Keratinocyte (primary cell): ENCODE results near the gene FAAH. TPM values are rescaled to one million over a fixed set of nuclear protein-coding genes. Genes with fewer than 3 reads are reported as not detected.

Source experiments
- DNase-seq: peaks from one replicate; pipeline ENCODE4 v3.0.0-alpha.2; 2011; ENCODE audit warnings: low read depth, missing footprints, low spot score
- FAIRE-seq: peaks from 2 replicates; lab custom pipeline; 2011; peaks lifted over from hg19 to GRCh38; lab: Jason Lieb, UNC
- H2AFZ ChIP-seq: 2 replicates; pipeline ENCODE4 v1.6.0; 2012; ENCODE audit warnings: low read length, control low read depth, inconsistent platforms; ENCODE audit not compliant: control insufficient read depth
- H3K27ac ChIP-seq: 2 replicates; pipeline ENCODE4 v1.5.1; 2011; ENCODE audit warnings: low read length; ENCODE audit not compliant: control insufficient read depth, insufficient read depth
- H3K27me3 ChIP-seq: 3 replicates; pipeline ENCODE4 v1.6.0; 2011; ENCODE audit warnings: low read length; ENCODE audit not compliant: control insufficient read depth, insufficient read depth; ENCODE audit errors: extremely low read depth
- H3K36me3 ChIP-seq, 2 experiments: 2 replicates in 1 of 2; 3 replicates in 1 of 2; pipeline ENCODE4 v1.5.1; 2011; ENCODE audit warnings: low read length in 2 of 2, mild to moderate bottlenecking in 1 of 2; ENCODE audit not compliant: control insufficient read depth in 2 of 2, insufficient read depth in 2 of 2; ENCODE audit errors: extremely low read depth in 1 of 2
- H3K4me1 ChIP-seq: 3 replicates; pipeline ENCODE4 v1.5.1; 2011; ENCODE audit warnings: low read length; ENCODE audit not compliant: control insufficient read depth, insufficient read depth; ENCODE audit errors: extremely low read depth
- H3K4me2 ChIP-seq: 3 replicates; pipeline ENCODE4 v1.6.0; 2011; ENCODE audit warnings: low read depth, low read length; ENCODE audit not compliant: control insufficient read depth, insufficient read depth; ENCODE audit errors: extremely low read depth
- H3K4me3 ChIP-seq, 3 experiments: fragments of 200-600 bp in 1 of 3; sonication (generic) in 1 of 3; 2 replicates in 2 of 3; 3 replicates in 1 of 3; pipeline ENCODE4 v1.5.1; 2011 to 2016; ENCODE audit warnings: low read length in 3 of 3, mild to moderate bottlenecking in 3 of 3, control low read depth in 2 of 3, inconsistent platforms in 1 of 3, low read depth in 1 of 3, mixed read lengths in 1 of 3, mixed run types in 1 of 3, moderate library complexity in 1 of 3; ENCODE audit not compliant: control insufficient read depth in 2 of 3, insufficient read depth in 2 of 3; ENCODE audit errors: extremely low read depth in 1 of 3
- H3K79me2 ChIP-seq: 2 replicates; pipeline ENCODE4 v1.6.0; 2012; ENCODE audit warnings: low read length; ENCODE audit not compliant: control insufficient read depth, insufficient read depth
- H3K9ac ChIP-seq: 3 replicates; pipeline ENCODE4 v1.6.0; 2011; ENCODE audit warnings: low read length; ENCODE audit not compliant: control insufficient read depth, insufficient read depth; ENCODE audit errors: extremely low read depth
- H3K9me1 ChIP-seq: 3 replicates; pipeline ENCODE4 v1.6.0; 2011; ENCODE audit warnings: low read length; ENCODE audit not compliant: control insufficient read depth, insufficient read depth; ENCODE audit errors: extremely low read depth
- H3K9me3 ChIP-seq: 2 replicates; pipeline ENCODE4 v1.5.1; 2012; ENCODE audit warnings: low read depth, low read length; ENCODE audit not compliant: control insufficient read depth
- H4K20me1 ChIP-seq: 3 replicates; pipeline ENCODE4 v1.6.0; 2011; ENCODE audit warnings: low read length; ENCODE audit not compliant: control insufficient read depth, insufficient read depth; ENCODE audit errors: extremely low read depth
- CTCF ChIP-seq, 3 experiments: IDR thresholded peaks in 1 of 3; conservative IDR thresholded peaks in 1 of 3; optimal IDR thresholded peaks in 1 of 3; 2 replicates in 2 of 3; 3 replicates in 1 of 3; pipeline versions ENCODE3 to v1.5.1; 2011; ENCODE audit warnings: low read length in 3 of 3, mild to moderate bottlenecking in 3 of 3, moderate library complexity in 2 of 3, control low read depth in 1 of 3, inconsistent platforms in 1 of 3; ENCODE audit not compliant: insufficient read depth in 2 of 3; ENCODE audit errors: extremely low read depth in 1 of 3
- EZH2 ChIP-seq: IDR thresholded peaks from one replicate; pipeline ENCODE4 v1.6.1; 2012; ENCODE audit warnings: inconsistent platforms, mild to moderate bottlenecking, low read length, moderate library complexity
- dilution Hi-C: fragments of 300-500 bp; cut with MboI; formaldehyde crosslinking; loops from one replicate; pipeline ENCODE4 v1.7.0; 2020; ENCODE audit warnings: low sequenced_read_pairs; ENCODE audit not compliant: extremely low pct_ligation_motif_present
- polyA plus RNA-seq, 5 experiments: library from polyadenylated mRNA; depleted of rRNA in 3 of 5; stranded (reverse) in 3 of 5; stranded (forward) in 1 of 5; unstranded in 1 of 5; fragments of >200 nt; gene quantifications; 1 replicate in 1 of 5; 2 replicates in 3 of 5; 3 replicates in 1 of 5; pipeline versions ENCODE4 v1.2.1 to v1.2.3, GENCODE V29; 2011 to 2012; ENCODE audit warnings: missing spikeins in 2 of 5, low read depth in 1 of 5, low replicate concordance in 1 of 5

Gene FAAH
- polyA plus RNA-seq, 1 donor (not counting 4 experiments of a cell fraction or from before 2014, with no cell fraction given): 5.3 TPM

GRCh38 chr1:46420533-46420915, 26.4 kb downstream of the FAAH start:
- dilution Hi-C loops: no loop called here
- no peak for TF ChIP-seq EZH2
- TF ChIP-seq CTCF (optimal IDR thresholded peaks at IDR 0.05 in 1 of 3, IDR thresholded peaks at IDR 0.05 in 1 of 3, conservative IDR thresholded peaks at IDR 0.05 in 1 of 3; ENCODE audit: extremely low read depth in 1 of 3, insufficient read depth in 2 of 3, low read length in 3 of 3): no peak

GRCh38 chr1:46421739-46422138, 27.6 kb downstream of the FAAH start:
- H4K20me1 ChIP-seq: no peaks in the 10 kb centered on the region
- H3K9ac ChIP-seq: no peak overlapping the region
- dilution Hi-C loops: no loop called here
- H2AFZ ChIP-seq: no peak overlapping the region
- H3K4me2 ChIP-seq: no peak overlapping the region
- H3K9me3 ChIP-seq: no peaks in the 10 kb centered on the region
- no peak for FAIRE-seq
- DNase-seq: no peak
- H3K4me3 ChIP-seq: no peak overlapping the region
- no peaks in the 10 kb centered on the region for H3K4me1 ChIP-seq
- no peaks in the 10 kb centered on the region for H3K36me3 ChIP-seq
- peaks cover 9% of the 10 kb centered on the region for H3K27me3 ChIP-seq
- H3K27ac ChIP-seq: no peak overlapping the region
- TF ChIP-seq CTCF (optimal IDR thresholded peaks at IDR 0.05 in 1 of 3, IDR thresholded peaks at IDR 0.05 in 1 of 3, conservative IDR thresholded peaks at IDR 0.05 in 1 of 3; ENCODE audit: extremely low read depth in 1 of 3, insufficient read depth in 2 of 3, low read length in 3 of 3) (no peak), EZH2 (no peak)
- H3K79me2 ChIP-seq: no peaks in the 10 kb centered on the region
- H3K9me1 ChIP-seq: no peaks in the 10 kb centered on the region

More at GRCh38 chr1:46420533-46420915, 26.4 kb downstream of the FAAH start:
- H3K27ac ChIP-seq: no peak overlapping the region
- H3K9me3 ChIP-seq: no peaks in the 10 kb centered on the region
- H4K20me1 ChIP-seq: no peaks in the 10 kb centered on the region
- no peak overlapping the region for H2AFZ ChIP-seq
- FAIRE-seq (no peak), DNase-seq (no peak)
- peaks cover 9% of the 10 kb centered on the region for H3K27me3 ChIP-seq
- no peak overlapping the region for H3K4me2 ChIP-seq
- H3K9me1 ChIP-seq: no peaks in the 10 kb centered on the region
- H3K4me3 ChIP-seq: no peak overlapping the region
- H3K4me1 ChIP-seq: no peaks in the 10 kb centered on the region
- H3K36me3 ChIP-seq: no peaks in the 10 kb centered on the region
- no peak overlapping the region for H3K9ac ChIP-seq
- no peaks in the 10 kb centered on the region for H3K79me2 ChIP-seq
